ENCODE data around the gene BSG. TPM values are rescaled to one million over a fixed set of nuclear protein-coding genes. Genes with fewer than 3 reads are reported as not detected.

BSG gene
- total RNA-seq, result 100 to 1,000 TPM; 304 to 416 (median 362) TPM

GRCh38 chr19:572140-572742, at the start of gene BSG:
BSG (plus strand) TSS chr19:572596; CDS start chr19:572635, 39 bp downstream.
- intact Hi-C loops (cut with DNase I), result no loop called here
- H3K4me1 ChIP-seq, result peaks cover 41 to 58% (median 55%) of the 10 kb centered on the region in 4 donors
- H3K36me3 ChIP-seq, result peaks cover 0 to under 1% (median 0%) of the 10 kb centered on the region in 4 donors
- no peak for TF ChIP-seq EP300 (IDR thresholded peaks at IDR 0.05)
- TF ChIP-seq POLR2AphosphoS5 (IDR thresholded peaks at IDR 0.05), result peak; percentile 95 to 97
- TF ChIP-seq CTCF (IDR thresholded peaks at IDR 0.05), result peak in 1 of 3 experiments; percentile 23
- TF ChIP-seq POLR2A (IDR thresholded peaks at IDR 0.05; ENCODE audit: low read depth), result peak; percentile 91
- no peaks in the 10 kb centered on the region for H3K27me3 ChIP-seq
- H3K4me3 ChIP-seq, result peak within 1 kb of the TSS; percentile 87 to 100 (median 96)
- peak; percentile 99 for DNase-seq (ENCODE audit: extremely low spot score)
- no peaks in the 10 kb centered on the region for H3K9me3 ChIP-seq
- under 1% methylated on average over 16 of the region's 79 CpGs for WGBS
- peak within 1 kb of the TSS; percentile 92 to 94 (median 92) for H3K27ac ChIP-seq (replicated peaks in 1 of 4)

GRCh38 chr19:522726-523125, 49.7 kb upstream of the BSG start:
- TF ChIP-seq CTCF (IDR thresholded peaks at IDR 0.05) (no peak), EP300 (IDR thresholded peaks at IDR 0.05) (no peak), POLR2A (IDR thresholded peaks at IDR 0.05; ENCODE audit: low read depth) (no peak), POLR2AphosphoS5 (IDR thresholded peaks at IDR 0.05) (no peak)
- Histone ChIP-seq H3K4me3 (no peak overlapping the region), H3K9me3 (no peaks in the 10 kb centered on the region), H3K36me3 (peaks cover 0 to 18% (median 11%) of the 10 kb centered on the region in 4 donors), H3K4me1 (peaks cover 0 to 13% (median 0%) of the 10 kb centered on the region in 4 donors), H3K27ac (replicated peaks in 1 of 4) (no peak overlapping the region), H3K27me3 (peaks cover 0 to 18% (median 0%) of the 10 kb centered on the region in 4 donors)
- no peak for DNase-seq (ENCODE audit: extremely low spot score)
- 98% methylated on average over 12 of the region's 12 CpGs for WGBS
- intact Hi-C loops (cut with DNase I), result no loop called here

- Histone ChIP-seq H3K27ac (replicated peaks in 1 of 4) (no peak overlapping the region), H3K27me3 (peaks cover 0 to 18% (median 0%) of the 10 kb centered on the region in 4 donors), H3K4me3 (no peak overlapping the region), H3K9me3 (no peaks in the 10 kb centered on the region), H3K4me1 (peaks cover 0 to 6% (median 0%) of the 10 kb centered on the region in 4 donors), H3K36me3 (peaks cover 0 to 18% (median 10%) of the 10 kb centered on the region in 4 donors)
- 58% methylated on average over 24 of the region's 29 CpGs for WGBS
- intact Hi-C loops (cut with DNase I), result no loop called here
- no peak for DNase-seq (ENCODE audit: extremely low spot score)
- no peak for TF ChIP-seq CTCF (IDR thresholded peaks at IDR 0.05)
- TF ChIP-seq EP300 (IDR thresholded peaks at IDR 0.05), result no peak
- TF ChIP-seq POLR2AphosphoS5 (IDR thresholded peaks at IDR 0.05), result no peak
- no peak for TF ChIP-seq POLR2A (IDR thresholded peaks at IDR 0.05; ENCODE audit: low read depth)
Measured at GRCh38 chr19:524062-524674, 48.2 kb upstream of the BSG start.

- Histone ChIP-seq H3K36me3 (peaks cover 0 to 11% (median 2%) of the 10 kb centered on the region in 4 donors), H3K27me3 (peaks cover 0 to 18% (median 0%) of the 10 kb centered on the region in 4 donors), H3K27ac (replicated peaks in 1 of 4) (no peak overlapping the region), H3K4me3 (no peak overlapping the region), H3K9me3 (no peaks in the 10 kb centered on the region), H3K4me1 (peaks cover 0 to 5% (median 0%) of the 10 kb centered on the region in 4 donors)
- TF ChIP-seq POLR2AphosphoS5 (IDR thresholded peaks at IDR 0.05) (no peak), CTCF (IDR thresholded peaks at IDR 0.05) (no peak), EP300 (IDR thresholded peaks at IDR 0.05) (no peak), POLR2A (IDR thresholded peaks at IDR 0.05; ENCODE audit: low read depth) (no peak)
- no peak for DNase-seq (ENCODE audit: extremely low spot score)
- WGBS, result 43% methylated on average over 6 of the region's 18 CpGs
- intact Hi-C loops (cut with DNase I), result no loop called here
Measured at GRCh38 chr19:525029-525428, 47.4 kb upstream of the BSG start.

Measured in esophagus muscularis mucosa (tissue), 4 donors.